ENCODE results near the gene NT5DC3. TPM values are rescaled to one million over a fixed set of nuclear protein-coding genes. Genes with fewer than 3 reads are reported as not detected.

NT5DC3 gene
- total and polyA plus RNA-seq, 9 of the 15 experiments (the other 6 are each of a cell fraction or from before 2014, with no cell fraction given), result 6.3 to 33.5 (median 24.5) TPM

DNA sequence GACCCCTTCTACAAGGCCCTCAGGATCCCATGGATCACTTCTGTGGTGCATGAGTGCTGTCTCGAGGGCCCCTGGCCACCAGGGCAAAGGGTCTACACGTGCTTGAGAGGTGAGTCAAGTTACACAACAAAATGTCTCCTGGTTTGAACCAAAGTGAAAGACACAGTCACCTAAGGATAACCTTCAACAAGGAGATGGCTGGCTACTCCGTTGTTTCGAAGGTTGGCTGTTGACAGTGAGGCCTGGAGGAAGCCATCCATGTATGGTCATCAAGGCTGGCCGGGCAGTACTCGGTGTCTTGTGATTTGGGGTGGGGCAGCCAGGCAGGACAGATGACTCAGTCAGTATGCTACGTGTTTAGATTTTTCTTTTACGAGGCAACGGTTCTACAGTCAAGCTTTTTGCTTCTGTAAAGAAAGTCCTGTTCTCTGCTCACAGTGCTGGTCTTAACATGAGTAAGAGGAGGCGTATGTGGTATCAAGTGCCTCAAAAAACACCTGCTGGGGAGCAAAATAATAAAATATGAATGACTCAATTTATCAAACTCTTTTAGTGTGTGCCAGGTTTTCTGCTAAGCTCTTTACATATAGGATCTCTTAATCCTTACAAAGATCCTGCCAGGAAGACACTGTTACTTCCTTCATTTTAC, 18.0 kb upstream of the NT5DC3 start (continued):
- TF ChIP-seq, protein P1, sequence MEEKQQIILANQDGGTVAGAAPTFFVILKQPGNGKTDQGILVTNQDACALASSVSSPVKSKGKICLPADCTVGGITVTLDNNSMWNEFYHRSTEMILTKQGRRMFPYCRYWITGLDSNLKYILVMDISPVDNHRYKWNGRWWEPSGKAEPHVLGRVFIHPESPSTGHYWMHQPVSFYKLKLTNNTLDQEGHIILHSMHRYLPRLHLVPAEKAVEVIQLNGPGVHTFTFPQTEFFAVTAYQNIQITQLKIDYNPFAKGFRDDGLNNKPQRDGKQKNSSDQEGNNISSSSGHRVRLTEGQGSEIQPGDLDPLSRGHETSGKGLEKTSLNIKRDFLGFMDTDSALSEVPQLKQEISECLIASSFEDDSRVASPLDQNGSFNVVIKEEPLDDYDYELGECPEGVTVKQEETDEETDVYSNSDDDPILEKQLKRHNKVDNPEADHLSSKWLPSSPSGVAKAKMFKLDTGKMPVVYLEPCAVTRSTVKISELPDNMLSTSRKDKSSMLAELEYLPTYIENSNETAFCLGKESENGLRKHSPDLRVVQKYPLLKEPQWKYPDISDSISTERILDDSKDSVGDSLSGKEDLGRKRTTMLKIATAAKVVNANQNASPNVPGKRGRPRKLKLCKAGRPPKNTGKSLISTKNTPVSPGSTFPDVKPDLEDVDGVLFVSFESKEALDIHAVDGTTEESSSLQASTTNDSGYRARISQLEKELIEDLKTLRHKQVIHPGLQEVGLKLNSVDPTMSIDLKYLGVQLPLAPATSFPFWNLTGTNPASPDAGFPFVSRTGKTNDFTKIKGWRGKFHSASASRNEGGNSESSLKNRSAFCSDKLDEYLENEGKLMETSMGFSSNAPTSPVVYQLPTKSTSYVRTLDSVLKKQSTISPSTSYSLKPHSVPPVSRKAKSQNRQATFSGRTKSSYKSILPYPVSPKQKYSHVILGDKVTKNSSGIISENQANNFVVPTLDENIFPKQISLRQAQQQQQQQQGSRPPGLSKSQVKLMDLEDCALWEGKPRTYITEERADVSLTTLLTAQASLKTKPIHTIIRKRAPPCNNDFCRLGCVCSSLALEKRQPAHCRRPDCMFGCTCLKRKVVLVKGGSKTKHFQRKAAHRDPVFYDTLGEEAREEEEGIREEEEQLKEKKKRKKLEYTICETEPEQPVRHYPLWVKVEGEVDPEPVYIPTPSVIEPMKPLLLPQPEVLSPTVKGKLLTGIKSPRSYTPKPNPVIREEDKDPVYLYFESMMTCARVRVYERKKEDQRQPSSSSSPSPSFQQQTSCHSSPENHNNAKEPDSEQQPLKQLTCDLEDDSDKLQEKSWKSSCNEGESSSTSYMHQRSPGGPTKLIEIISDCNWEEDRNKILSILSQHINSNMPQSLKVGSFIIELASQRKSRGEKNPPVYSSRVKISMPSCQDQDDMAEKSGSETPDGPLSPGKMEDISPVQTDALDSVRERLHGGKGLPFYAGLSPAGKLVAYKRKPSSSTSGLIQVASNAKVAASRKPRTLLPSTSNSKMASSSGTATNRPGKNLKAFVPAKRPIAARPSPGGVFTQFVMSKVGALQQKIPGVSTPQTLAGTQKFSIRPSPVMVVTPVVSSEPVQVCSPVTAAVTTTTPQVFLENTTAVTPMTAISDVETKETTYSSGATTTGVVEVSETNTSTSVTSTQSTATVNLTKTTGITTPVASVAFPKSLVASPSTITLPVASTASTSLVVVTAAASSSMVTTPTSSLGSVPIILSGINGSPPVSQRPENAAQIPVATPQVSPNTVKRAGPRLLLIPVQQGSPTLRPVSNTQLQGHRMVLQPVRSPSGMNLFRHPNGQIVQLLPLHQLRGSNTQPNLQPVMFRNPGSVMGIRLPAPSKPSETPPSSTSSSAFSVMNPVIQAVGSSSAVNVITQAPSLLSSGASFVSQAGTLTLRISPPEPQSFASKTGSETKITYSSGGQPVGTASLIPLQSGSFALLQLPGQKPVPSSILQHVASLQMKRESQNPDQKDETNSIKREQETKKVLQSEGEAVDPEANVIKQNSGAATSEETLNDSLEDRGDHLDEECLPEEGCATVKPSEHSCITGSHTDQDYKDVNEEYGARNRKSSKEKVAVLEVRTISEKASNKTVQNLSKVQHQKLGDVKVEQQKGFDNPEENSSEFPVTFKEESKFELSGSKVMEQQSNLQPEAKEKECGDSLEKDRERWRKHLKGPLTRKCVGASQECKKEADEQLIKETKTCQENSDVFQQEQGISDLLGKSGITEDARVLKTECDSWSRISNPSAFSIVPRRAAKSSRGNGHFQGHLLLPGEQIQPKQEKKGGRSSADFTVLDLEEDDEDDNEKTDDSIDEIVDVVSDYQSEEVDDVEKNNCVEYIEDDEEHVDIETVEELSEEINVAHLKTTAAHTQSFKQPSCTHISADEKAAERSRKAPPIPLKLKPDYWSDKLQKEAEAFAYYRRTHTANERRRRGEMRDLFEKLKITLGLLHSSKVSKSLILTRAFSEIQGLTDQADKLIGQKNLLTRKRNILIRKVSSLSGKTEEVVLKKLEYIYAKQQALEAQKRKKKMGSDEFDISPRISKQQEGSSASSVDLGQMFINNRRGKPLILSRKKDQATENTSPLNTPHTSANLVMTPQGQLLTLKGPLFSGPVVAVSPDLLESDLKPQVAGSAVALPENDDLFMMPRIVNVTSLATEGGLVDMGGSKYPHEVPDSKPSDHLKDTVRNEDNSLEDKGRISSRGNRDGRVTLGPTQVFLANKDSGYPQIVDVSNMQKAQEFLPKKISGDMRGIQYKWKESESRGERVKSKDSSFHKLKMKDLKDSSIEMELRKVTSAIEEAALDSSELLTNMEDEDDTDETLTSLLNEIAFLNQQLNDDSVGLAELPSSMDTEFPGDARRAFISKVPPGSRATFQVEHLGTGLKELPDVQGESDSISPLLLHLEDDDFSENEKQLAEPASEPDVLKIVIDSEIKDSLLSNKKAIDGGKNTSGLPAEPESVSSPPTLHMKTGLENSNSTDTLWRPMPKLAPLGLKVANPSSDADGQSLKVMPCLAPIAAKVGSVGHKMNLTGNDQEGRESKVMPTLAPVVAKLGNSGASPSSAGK (IDR thresholded peaks at IDR 0.05), result peak; percentile 95
- TF ChIP-seq HNRNPK (IDR thresholded peaks at IDR 0.05; ENCODE audit: low read depth, low read length, poor library complexity, severe bottlenecking) (no peak), NFRKB (IDR thresholded peaks at IDR 0.05; ENCODE audit: low read depth) (0 out of 2 replicates have a peak, but pooled peaks have one; percentile 53), LEF1 (IDR thresholded peaks at IDR 0.05) (no peak; the same call in 1 of the 2 replicates)
- TF ChIP-seq, protein P2, sequence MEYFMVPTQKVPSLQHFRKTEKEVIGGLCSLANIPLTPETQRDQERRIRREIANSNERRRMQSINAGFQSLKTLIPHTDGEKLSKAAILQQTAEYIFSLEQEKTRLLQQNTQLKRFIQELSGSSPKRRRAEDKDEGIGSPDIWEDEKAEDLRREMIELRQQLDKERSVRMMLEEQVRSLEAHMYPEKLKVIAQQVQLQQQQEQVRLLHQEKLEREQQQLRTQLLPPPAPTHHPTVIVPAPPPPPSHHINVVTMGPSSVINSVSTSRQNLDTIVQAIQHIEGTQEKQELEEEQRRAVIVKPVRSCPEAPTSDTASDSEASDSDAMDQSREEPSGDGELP (CRISPR knock-in tag; IDR thresholded peaks at IDR 0.05; ENCODE audit: borderline replicate concordance), result no peak
- TF ChIP-seq, protein P3, sequence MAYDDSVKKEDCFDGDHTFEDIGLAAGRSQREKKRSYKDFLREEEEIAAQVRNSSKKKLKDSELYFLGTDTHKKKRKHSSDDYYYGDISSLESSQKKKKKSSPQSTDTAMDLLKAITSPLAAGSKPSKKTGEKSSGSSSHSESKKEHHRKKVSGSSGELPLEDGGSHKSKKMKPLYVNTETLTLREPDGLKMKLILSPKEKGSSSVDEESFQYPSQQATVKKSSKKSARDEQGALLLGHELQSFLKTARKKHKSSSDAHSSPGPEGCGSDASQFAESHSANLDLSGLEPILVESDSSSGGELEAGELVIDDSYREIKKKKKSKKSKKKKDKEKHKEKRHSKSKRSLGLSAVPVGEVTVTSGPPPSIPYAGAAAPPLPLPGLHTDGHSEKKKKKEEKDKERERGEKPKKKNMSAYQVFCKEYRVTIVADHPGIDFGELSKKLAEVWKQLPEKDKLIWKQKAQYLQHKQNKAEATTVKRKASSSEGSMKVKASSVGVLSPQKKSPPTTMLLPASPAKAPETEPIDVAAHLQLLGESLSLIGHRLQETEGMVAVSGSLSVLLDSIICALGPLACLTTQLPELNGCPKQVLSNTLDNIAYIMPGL (CRISPR knock-in tag; IDR thresholded peaks at IDR 0.05), result no peak
- TF ChIP-seq, protein P4, sequence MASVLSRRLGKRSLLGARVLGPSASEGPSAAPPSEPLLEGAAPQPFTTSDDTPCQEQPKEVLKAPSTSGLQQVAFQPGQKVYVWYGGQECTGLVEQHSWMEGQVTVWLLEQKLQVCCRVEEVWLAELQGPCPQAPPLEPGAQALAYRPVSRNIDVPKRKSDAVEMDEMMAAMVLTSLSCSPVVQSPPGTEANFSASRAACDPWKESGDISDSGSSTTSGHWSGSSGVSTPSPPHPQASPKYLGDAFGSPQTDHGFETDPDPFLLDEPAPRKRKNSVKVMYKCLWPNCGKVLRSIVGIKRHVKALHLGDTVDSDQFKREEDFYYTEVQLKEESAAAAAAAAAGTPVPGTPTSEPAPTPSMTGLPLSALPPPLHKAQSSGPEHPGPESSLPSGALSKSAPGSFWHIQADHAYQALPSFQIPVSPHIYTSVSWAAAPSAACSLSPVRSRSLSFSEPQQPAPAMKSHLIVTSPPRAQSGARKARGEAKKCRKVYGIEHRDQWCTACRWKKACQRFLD (CRISPR knock-in tag; IDR thresholded peaks at IDR 0.05), result peak; percentile 96
- TF ChIP-seq, protein P5, sequence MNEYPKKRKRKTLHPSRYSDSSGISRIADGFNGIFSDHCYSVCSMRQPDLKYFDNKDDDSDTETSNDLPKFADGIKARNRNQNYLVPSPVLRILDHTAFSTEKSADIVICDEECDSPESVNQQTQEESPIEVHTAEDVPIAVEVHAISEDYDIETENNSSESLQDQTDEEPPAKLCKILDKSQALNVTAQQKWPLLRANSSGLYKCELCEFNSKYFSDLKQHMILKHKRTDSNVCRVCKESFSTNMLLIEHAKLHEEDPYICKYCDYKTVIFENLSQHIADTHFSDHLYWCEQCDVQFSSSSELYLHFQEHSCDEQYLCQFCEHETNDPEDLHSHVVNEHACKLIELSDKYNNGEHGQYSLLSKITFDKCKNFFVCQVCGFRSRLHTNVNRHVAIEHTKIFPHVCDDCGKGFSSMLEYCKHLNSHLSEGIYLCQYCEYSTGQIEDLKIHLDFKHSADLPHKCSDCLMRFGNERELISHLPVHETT (CRISPR knock-in tag; conservative IDR thresholded peaks at IDR 0.05 in 1 of 2, IDR thresholded peaks at IDR 0.05 in 1 of 2), result peak in 1 of 2 experiments; percentile 87; a peak in 2 of 4 replicates
